ENCODE measurements around the gene MAP1B. TPM values are rescaled to one million over a fixed set of nuclear protein-coding genes. Genes with fewer than 3 reads are reported as not detected.

Gene MAP1B
- 43.8 and 56.0 TPM in 2 replicates for total RNA-seq (2022)
- Bru-seq, nascent RNA = percentile 85 among the genes with signal in this experiment
- percentile 94 among the genes with signal in this experiment for BruChase-seq, experiment 1, labeled RNA remaining after a 6-hour chase
- percentile 83 among the genes with signal in this experiment for BruChase-seq, experiment 2, labeled RNA remaining after a 2-hour chase
- long read RNA-seq, full-length matches to known transcripts = 1 of 8 reads
- long read RNA-seq, partial matches to known transcripts = 3 of 8 reads
- long read RNA-seq, other reads (novel, unspliced or antisense) = 4 of 8 reads

GRCh38 chr5:72107131-72107900 is at the start of gene MAP1B:
Gene MAP1B (plus strand): TSS chr5:72107475. CDS start chr5:72107532, 57 bp downstream.
- POLR2A ChIA-PET = no interaction called here
- Mint-ChIP-seq H3K36me3 (ENCODE audit: insufficient read depth, unreplicated experiment) (no peaks in the 10 kb centered on the region), H3K9me3 (ENCODE audit: unreplicated experiment) (no peaks in the 10 kb centered on the region), H3K4me3 (ENCODE audit: unreplicated experiment) (peak within 1 kb of the TSS; percentile 83), H3K27ac (ENCODE audit: low read depth, unreplicated experiment) (no peak within 1 kb of the TSS), H3K4me1 (ENCODE audit: insufficient read depth, unreplicated experiment) (peaks cover 5% of the 10 kb centered on the region), H3K27me3 (ENCODE audit: insufficient read depth, unreplicated experiment) (peaks cover 11% of the 10 kb centered on the region)
- no peak for TF ChIP-seq CTCF (IDR thresholded peaks at IDR 0.05; ENCODE audit: unreplicated experiment)
- peak; percentile 21 for DNase-seq (ENCODE audit: unreplicated experiment)
- CTCF ChIA-PET = no interaction called here
- intact Hi-C loops (cut with micrococcal nuclease) = loop anchor here (5.0 kb wide), 1 partner anchor 325 kb away; no protein-coding TSS in a partner anchor
- BruUV-seq (replicated peaks) = TSS peak; percentile 47

GRCh38 chr5:72057816-72058215 is 49.5 kb upstream of the MAP1B start:
- no peak overlapping the region for H3K4me3 Mint-ChIP-seq (ENCODE audit: unreplicated experiment)
- DNase-seq (ENCODE audit: unreplicated experiment) = no peak
- peaks cover 64% of the 10 kb centered on the region for H3K27me3 Mint-ChIP-seq (ENCODE audit: insufficient read depth, unreplicated experiment)
- no peaks in the 10 kb centered on the region for H3K36me3 Mint-ChIP-seq (ENCODE audit: insufficient read depth, unreplicated experiment)
- POLR2A ChIA-PET = interaction anchor here (1.5 kb wide), 1 partner anchor 9 kb away, joined by 6 read pairs; no protein-coding TSS in a partner anchor
- H3K4me1 Mint-ChIP-seq (ENCODE audit: insufficient read depth, unreplicated experiment) = no peaks in the 10 kb centered on the region
- intact Hi-C loops (cut with micrococcal nuclease) = no loop called here
- no peak for TF ChIP-seq CTCF (IDR thresholded peaks at IDR 0.05; ENCODE audit: unreplicated experiment)
- H3K9me3 Mint-ChIP-seq (ENCODE audit: unreplicated experiment) = no peaks in the 10 kb centered on the region
- BruUV-seq (replicated peaks) = no TSS peak
- CTCF ChIA-PET = interaction anchor here (0.6 to 1.3 kb wide), 2 partner anchors 10 to 27 kb away, joined by 3 to 7 read pairs; no protein-coding TSS in a partner anchor
- no peak overlapping the region for H3K27ac Mint-ChIP-seq (ENCODE audit: low read depth, unreplicated experiment)

- POLR2A ChIA-PET = no interaction called here
- intact Hi-C loops (cut with micrococcal nuclease) = no loop called here
- Mint-ChIP-seq H3K27me3 (ENCODE audit: insufficient read depth, unreplicated experiment) (peaks cover 12% of the 10 kb centered on the region), H3K4me3 (ENCODE audit: unreplicated experiment) (no peak overlapping the region), H3K27ac (ENCODE audit: low read depth, unreplicated experiment) (no peak overlapping the region), H3K4me1 (ENCODE audit: insufficient read depth, unreplicated experiment) (peaks cover 16% of the 10 kb centered on the region), H3K36me3 (ENCODE audit: insufficient read depth, unreplicated experiment) (no peaks in the 10 kb centered on the region), H3K9me3 (ENCODE audit: unreplicated experiment) (no peaks in the 10 kb centered on the region)
- BruUV-seq (replicated peaks) = no TSS peak
- peak; percentile 68 for DNase-seq (ENCODE audit: unreplicated experiment)
- TF ChIP-seq CTCF (IDR thresholded peaks at IDR 0.05; ENCODE audit: unreplicated experiment) = no peak
- CTCF ChIA-PET = interaction anchor here (0.6 to 1.5 kb wide), 2 partner anchors 280 to 316 kb away, joined by 4 read pairs; no protein-coding TSS in a partner anchor
These were observed 44.0 kb upstream of the MAP1B start for GRCh38 chr5:72063219-72063819.

All from MCF 10A (cell line).